CMK (cell line): ENCODE results near the gene SLC25A21.
A peak's percentile ranks its signal among the peaks of the same experiment; 100 is the strongest.

Experiments
- DNase-seq: peaks from one replicate; pipeline ENCODE4 v3.0.0-alpha.2; 2010; ENCODE audit warnings: low read depth

Gene SLC25A21

GRCh38 chr14:36661506-36662257, 510.7 kb downstream of the SLC25A21 start, which contains the start of gene PAX9:
Gene PAX9, plus strand, starts transcription at chr14:36661860. Its CDS starts 230 bp downstream, at chr14:36662090.
- DNase-seq: peak; percentile 83

- no peak for DNase-seq
These were observed 511.5 kb downstream of the SLC25A21 start for GRCh38 chr14:36660736-36661505.

GRCh38 chr14:36659822-36660735, 512.3 kb downstream of the SLC25A21 start:
- DNase-seq: no peak

- no peak for DNase-seq
These were observed 513.2 kb downstream of the SLC25A21 start for GRCh38 chr14:36659010-36659821.

- no peak for DNase-seq
These were observed 514.0 kb downstream of the SLC25A21 start for GRCh38 chr14:36658123-36659009.

- no peak for DNase-seq
These were observed 514.8 kb downstream of the SLC25A21 start for GRCh38 chr14:36657399-36658122.

- no peak for DNase-seq
These were observed 515.6 kb downstream of the SLC25A21 start for GRCh38 chr14:36656687-36657398.

GRCh38 chr14:36655963-36656686, 516.3 kb downstream of the SLC25A21 start:
- DNase-seq: no peak

- DNase-seq: no peak
These were observed 516.8 kb downstream of the SLC25A21 start for GRCh38 chr14:36655571-36655962.

GRCh38 chr14:36654794-36655381, 517.5 kb downstream of the SLC25A21 start:
- DNase-seq: no peak

- DNase-seq: no peak
These were observed 518.2 kb downstream of the SLC25A21 start for GRCh38 chr14:36653962-36654793.

GRCh38 chr14:36653413-36653812, 519.0 kb downstream of the SLC25A21 start:
- DNase-seq: no peak

GRCh38 chr14:36652542-36653201, 519.7 kb downstream of the SLC25A21 start:
- no peak for DNase-seq

GRCh38 chr14:36649872-36650650, 522.3 kb downstream of the SLC25A21 start:
- DNase-seq: no peak
